GM21423 (cell line): ENCODE measurements around the gene ABCA9.
"Not testable (repeated sequence)": the region's sequence is repeated elsewhere in the genome, so short reads cannot be mapped to it uniquely, and the experiment has no call there.

Source experiments
- ATAC-seq: cut with Tn5 transposase; IDR thresholded peaks from one replicate; pipeline ENCODE4 v1.9.1; 2021; ENCODE audit warnings: mild to moderate bottlenecking, moderate library complexity; ENCODE audit not compliant: unreplicated experiment

Gene ABCA9

DNA sequence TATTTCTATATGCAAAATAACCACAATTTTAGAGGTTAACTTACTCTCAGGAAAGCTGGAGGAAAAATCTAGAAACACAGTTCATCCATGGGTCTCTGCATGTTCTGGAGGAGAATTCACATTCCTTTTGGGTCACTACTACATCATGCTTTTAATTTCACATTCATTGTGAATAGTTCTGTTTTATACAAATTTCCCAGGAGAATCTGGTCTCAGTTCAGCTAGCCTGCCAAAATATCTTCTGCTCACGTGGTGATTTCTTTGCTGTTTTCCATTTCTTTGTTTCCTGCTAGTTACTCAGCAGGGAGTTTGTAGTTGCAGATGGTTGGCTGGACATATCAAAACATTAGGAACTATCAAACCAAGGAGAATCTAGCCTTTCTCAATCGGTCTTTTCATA lies at the start of gene ABCA9:
TSS of gene ABCA9 (minus strand) at position 106 of the 400 bp plus-strand sequence. CDS start 9,801 bp downstream, outside the sequence.
- ATAC-seq = no peak

- no peak for ATAC-seq
Measured at GRCh38 chr17:69105907-69106730, 45.4 kb upstream of the ABCA9 start.

DNA sequence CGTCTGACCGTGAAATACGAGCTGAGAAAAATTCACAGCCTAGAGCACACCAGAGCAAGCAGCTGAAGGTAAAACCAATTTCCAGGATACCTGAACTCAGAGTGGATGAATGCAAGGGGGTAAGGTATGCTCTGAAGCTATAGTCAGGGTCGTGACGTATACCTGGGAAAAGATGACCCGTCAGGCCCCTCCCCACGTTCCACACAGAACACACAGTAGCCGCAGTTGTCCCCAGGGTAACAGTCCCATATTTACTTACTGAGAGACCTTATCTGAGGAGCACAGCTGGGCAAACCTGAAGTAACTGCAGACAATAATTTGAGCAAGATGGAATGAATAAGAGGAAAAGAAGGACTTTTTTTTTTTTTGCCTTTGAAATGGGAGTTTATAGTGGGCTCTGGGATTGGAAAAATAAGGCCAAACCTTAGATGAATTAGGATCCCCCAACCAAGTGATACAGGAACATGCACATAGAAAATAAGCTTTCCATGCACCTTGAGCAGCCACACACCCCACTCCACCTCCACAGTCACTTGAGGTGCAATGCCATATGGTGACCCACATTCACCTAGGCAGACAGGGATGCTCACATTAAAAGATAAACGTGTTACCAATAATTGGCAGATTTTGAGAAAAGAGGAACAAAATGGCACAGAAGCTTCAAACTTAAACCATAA lies 43.0 kb upstream of the ABCA9 start:
- ATAC-seq = no peak

DNA sequence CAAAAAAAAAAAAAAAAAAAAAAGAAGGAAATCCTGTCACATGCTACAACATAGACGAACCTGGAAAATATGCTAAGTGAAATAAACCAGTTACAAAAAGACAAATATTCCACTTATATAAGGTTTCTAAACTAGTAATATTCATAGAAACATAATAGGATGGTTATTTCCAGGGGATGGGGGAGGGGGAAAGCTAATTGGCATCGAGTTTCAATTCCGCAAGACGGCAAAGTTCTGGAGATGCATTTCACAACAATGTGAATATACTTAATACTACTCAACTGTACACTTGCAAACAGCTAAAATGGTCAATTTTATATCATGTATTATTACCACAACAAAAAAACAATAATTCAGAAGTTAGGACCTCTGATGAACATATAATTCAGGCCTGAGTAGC lies 37.9 kb upstream of the ABCA9 start:
- no peak for ATAC-seq

DNA sequence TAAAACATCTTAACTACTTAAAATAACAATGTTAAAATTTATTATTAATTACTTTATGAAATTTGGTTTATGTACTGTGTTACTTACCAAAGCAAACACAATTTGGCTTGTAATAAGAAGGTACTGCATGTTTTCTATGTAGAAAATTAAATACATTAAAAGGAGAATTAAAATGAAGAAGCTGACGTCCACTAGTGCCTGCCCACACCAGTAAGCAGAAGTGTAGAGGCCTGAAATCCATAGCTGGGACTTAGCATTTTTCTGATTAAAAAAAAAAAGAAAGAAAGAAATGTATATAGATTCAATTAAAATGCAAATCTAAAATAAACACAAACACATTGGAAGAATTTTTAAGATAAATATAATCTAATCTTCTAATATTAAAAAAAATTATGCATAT lies 35.8 kb upstream of the ABCA9 start:
- no peak for ATAC-seq

DNA sequence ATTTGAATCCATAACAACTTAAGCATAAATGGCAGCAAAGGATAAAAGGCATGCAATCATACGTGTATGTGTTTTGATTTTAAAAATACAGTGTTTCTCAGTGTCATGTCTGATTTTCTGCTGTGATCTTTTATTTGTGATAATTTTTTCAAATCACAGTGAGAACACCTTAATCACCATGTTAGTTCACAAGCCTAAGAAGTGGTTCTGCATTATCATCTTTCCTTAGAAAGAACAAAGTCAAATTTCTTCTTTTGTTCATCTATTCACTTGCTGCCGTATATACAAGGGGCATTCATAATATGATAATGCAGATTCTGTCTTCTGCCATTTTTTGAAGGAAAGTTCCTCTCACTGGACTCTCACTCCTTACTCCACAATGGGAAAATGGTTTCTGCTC lies 33.3 kb upstream of the ABCA9 start:
- ATAC-seq = no peak

- peak; percentile 57 for ATAC-seq
Measured at GRCh38 chr17:69093279-69093789, 32.6 kb upstream of the ABCA9 start.

DNA sequence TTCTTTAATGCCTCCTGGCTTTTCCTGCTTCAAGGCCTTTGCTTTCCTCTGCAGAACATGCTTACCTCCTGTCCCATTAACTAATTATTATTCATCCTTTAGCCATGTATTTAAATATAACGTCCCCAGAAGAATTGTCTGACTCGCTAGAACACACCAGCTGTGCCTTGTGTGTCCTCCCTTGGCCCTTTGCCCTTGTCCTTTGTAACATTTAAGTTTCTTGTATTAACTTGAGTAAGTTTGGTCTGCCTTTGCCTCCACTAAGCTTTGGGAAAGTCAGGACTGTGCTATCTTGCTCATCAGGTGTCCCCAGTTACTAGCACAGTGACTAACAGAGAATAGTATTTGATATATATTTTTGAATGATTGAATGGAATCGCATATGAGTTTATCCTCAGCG lies 29.6 kb upstream of the ABCA9 start:
- ATAC-seq = no peak

- no peak for ATAC-seq
Measured at GRCh38 chr17:69088643-69089200, 28.0 kb upstream of the ABCA9 start.

- ATAC-seq = no peak
Measured at GRCh38 chr17:69086641-69087040, 25.9 kb upstream of the ABCA9 start.

DNA sequence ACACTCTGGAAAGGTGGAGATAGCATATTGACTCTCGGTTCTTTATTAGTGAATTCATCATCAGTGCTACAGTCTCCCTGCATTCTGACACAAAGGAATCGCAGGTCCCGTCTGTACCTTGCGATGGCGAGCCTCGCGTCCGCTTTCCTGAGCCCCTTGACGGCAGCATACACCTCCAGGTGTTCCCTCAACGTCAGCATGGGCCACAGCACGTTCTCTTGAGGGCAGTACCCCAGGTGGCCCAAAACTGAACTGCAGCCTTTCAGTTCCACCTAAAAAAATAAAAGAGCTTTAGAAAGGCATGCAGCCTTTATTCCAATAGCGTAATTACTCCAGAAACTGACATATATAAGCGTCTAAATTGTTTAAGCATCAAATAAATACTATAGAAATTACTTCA lies 24.2 kb upstream of the ABCA9 start:
- ATAC-seq = no peak

- ATAC-seq = no peak
Measured at GRCh38 chr17:69082696-69083095, 22.0 kb upstream of the ABCA9 start.

DNA sequence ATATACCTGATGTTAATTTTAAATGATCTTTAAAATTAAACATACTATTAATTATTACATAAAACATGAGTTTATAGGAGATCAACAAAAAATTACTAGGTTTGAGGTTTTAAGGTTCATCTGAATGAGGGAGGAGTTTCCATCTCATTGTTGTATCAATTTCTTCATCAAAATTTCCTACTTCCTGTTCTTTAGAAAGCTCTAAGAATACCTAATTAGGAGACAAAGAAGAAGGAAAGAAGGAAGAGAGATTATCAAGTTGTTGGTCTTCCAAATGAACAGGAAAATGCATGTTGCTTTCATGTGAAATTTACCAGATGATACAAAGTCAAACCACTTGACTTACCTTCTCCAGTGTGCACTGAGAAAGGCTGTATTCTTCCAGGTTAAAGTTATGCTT lies 18.1 kb upstream of the ABCA9 start:
- ATAC-seq = no peak

DNA sequence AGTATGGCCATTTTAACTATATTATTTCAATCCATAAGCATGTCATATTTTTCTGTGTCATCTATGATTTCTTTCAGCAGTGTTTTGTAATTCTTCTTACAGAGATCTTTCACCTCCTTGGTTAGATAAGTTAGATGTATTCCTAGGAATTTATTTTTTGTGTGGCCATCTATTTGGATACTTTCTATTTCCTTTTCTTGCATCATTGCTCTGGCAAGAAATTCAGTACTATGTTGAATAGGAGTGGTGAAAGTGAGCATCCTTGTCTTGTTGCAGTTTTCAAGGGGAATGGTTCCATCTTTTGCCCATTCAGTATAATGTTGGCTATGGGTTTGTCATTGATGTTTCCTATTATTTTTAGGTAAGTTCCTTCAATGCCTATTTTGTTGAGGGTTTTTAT lies 15.1 kb upstream of the ABCA9 start:
- no peak for ATAC-seq

DNA sequence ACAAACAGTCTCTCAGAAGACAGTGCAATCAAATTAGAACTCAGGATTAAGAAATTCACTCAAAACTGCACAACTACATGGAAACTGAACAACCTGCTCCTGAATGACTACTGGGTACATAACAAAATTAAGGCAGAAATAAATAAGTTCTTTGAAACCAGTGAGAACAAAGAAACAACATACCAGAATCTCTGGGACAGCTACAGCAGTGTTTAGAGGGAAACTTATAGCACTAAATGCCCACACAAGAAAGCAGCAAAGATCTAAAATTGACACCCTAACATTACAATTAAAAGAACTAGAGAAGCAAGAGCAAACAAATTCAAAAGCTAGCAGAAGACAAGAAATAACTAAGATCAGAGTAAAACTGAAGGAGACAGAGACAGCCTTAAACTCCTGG lies 12.7 kb upstream of the ABCA9 start:
- not testable (repeated sequence) for ATAC-seq

- ATAC-seq = not testable (repeated sequence)
Measured at GRCh38 chr17:69072803-69073256, 12.1 kb upstream of the ABCA9 start.

DNA sequence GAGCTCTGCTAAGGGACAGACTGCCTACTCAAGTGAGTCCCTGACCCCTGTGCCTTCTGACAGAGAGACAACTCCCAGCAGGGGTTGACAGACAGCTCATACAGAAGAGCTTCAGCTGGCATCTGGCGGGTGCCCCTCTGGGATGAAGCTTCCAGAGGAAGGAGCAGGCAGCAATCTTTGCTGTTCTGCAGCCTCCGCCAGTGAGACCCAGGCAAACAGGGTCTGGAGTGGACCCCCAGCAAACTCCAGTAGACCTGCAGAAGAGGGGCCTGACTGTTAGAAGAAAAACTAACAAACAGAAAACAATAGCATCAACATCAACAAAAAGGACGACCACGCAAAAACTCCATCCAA lies 10.5 kb upstream of the ABCA9 start:
- ATAC-seq = not testable (repeated sequence)

GRCh38 chr17:69070378-69071232 lies 9.9 kb upstream of the ABCA9 start:
- not testable (repeated sequence) for ATAC-seq

- ATAC-seq = no peak
Measured at GRCh38 chr17:69069226-69069750, 8.6 kb upstream of the ABCA9 start.

DNA sequence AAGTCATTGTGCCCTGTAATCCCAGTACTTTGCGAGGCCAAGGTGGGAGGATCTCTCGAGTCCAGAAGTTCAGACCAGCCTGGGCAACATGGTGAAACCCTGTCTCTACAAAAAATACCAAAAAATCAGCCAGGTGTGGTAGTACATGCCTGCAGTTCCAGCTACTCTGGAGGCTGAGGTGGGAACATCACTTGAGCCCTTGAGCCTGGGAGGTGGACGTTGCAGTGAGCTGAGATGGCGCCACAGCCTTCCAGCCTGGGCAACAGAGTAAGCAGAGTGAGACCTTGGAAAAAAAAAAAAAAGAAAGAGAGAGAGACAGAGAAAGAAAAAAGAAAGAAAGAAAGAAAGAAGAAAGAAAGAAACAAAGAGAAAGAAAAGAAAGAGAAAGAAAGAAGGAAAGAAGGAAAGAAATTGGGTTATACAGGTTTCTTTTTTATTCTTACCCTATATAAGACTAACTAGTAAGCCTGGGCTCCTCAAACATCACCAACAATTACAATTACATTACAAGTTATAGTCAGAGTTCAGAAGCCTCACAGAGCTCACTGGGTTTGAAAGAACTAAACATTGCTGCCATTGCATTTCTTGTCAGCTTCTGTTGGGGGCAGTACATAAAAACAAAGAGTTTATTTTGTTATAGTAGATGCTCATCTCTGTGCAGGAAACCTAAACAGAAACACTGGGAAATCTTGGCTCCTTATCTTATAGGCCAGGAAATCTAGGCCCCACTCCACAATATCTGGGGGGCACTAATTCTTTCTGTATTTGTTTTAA lies 6.7 kb upstream of the ABCA9 start:
- ATAC-seq = no peak
